T-helper 2 cell treated with Interferon-gamma antibody and Interleukin-4, amounts not matched to agents 5 μg/mL and 100 μg/mL, for 36 hours (primary cell): ENCODE measurements around the gene TSGA10.
"Not testable (repeated sequence)": the region's sequence is repeated elsewhere in the genome, so short reads cannot be mapped to it uniquely, and the experiment has no call there.

Experiments used
- DNase-seq: peaks from one replicate; pipeline ENCODE4 v3.0.0; 2021; ENCODE audit warnings: low spot score
- H3K27ac Mint-ChIP-seq: one replicate; pipeline ENCODE4 v1.8.0; 2021; ENCODE audit warnings: mild to moderate bottlenecking, mixed read lengths
- H3K27me3 Mint-ChIP-seq: one replicate; pipeline ENCODE4 v1.8.0; 2021; ENCODE audit warnings: low read depth, mixed read lengths
- H3K36me3 Mint-ChIP-seq: one replicate; pipeline ENCODE4 v1.8.0; 2021; ENCODE audit warnings: low read depth, mixed read lengths
- H3K4me1 Mint-ChIP-seq: one replicate; pipeline ENCODE4 v1.8.0; 2021; ENCODE audit warnings: low read depth, mixed read lengths
- H3K4me3 Mint-ChIP-seq: one replicate; pipeline ENCODE4 v1.8.0; 2022; ENCODE audit warnings: mild to moderate bottlenecking, moderate library complexity, mixed read lengths
- H3K9me3 Mint-ChIP-seq: one replicate; pipeline ENCODE4 v1.8.0; 2021; ENCODE audit warnings: mixed read lengths

The TSGA10 gene, protein sequence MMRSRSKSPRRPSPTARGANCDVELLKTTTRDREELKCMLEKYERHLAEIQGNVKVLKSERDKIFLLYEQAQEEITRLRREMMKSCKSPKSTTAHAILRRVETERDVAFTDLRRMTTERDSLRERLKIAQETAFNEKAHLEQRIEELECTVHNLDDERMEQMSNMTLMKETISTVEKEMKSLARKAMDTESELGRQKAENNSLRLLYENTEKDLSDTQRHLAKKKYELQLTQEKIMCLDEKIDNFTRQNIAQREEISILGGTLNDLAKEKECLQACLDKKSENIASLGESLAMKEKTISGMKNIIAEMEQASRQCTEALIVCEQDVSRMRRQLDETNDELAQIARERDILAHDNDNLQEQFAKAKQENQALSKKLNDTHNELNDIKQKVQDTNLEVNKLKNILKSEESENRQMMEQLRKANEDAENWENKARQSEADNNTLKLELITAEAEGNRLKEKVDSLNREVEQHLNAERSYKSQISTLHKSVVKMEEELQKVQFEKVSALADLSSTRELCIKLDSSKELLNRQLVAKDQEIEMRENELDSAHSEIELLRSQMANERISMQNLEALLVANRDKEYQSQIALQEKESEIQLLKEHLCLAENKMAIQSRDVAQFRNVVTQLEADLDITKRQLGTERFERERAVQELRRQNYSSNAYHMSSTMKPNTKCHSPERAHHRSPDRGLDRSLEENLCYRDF

DNA sequence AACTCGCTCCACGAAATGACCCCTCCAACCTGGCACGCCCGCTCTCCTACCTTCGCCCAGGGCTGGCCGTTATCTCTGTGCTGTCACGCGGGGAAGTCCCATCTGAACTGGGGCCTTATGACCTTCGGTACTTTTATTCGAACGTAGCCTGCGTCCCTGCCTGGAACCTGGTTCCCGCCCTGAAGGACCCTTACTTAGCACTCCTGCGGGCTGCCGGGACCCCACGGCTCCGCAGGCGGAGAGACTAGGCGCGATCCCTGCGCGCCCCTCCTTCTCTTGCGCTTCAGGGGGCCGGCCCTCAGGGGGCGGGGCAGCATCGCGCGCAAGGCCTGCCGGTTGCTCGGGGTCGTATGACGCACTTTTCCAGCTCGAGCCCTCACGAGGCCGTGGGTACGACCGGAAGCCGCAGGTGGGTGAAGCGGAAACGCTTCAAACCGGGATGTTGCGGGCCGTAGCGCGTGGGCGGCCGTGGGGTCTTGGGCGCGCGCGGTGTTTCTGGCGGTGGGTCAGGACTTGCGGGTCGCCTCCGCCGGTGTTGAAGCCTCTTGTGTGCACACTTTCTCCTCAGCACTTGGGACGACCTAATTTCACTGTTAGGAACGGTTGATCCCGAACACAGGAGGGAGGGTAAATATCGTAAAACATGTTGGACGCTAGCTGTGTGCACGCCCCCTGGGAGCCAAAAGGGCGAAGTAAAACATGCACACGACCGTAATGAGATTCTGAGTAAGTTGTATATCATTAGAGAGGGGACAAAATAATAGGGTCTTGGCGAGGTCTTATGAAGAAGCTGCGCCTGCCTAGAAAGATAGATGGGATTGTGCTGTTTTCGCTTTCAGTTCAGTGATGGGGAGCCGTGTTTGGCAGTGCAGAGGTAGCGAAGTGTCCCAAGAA is at the start of gene TSGA10, which contains the start of gene LIPT1:
Gene TSGA10, minus strand, starts transcription at position 300 of the 894 bp plus-strand sequence. CDS start 45,503 bp downstream, outside the sequence.
Gene LIPT1, plus strand, starts transcription at position 325 of the 894 bp plus-strand sequence. CDS start 6,991 bp downstream, outside the sequence.
- Mint-ChIP-seq H3K4me1 (peaks cover 15% of the 10 kb centered on the region), H3K4me3 (peak within 1 kb of the TSS; percentile 87), H3K27ac (peak within 1 kb of the TSS; percentile 86), H3K36me3 (peaks cover 24% of the 10 kb centered on the region), H3K27me3 (no peaks in the 10 kb centered on the region), H3K9me3 (no peaks in the 10 kb centered on the region)
- peak; percentile 95 for DNase-seq

DNA sequence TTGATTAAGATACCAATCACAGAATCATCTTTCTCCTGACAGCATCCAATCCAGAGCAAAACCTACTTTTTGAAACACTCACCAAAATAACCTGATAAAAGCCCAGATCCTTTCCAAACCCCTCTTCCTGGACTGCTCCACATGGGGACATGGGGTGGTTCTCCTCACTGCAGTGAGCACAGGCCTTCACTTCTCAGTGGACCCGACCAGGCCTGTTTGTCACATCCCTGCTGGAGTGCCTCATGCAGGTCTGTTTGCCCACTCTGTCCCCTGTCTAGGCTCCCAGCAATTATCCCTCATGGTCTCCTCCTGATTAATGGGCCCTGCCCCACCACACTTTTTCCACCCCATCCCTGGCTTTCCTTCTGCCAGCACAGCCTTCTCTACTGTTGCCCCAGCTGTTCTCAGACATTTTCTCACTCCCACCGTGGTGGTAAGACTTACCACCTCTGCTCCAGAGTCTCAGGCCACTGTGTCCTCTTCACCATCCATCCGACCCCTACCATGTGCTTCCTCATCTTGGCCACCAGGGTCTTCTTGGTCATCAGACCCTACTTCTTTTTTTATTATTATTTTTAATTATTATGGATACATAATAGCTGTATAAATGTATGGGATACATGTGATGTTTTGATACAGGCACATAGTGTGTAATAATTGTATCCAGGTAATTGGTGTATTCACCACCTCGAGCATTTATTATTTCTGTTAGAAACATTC is 47.4 kb upstream of the TSGA10 start:
- H3K27ac Mint-ChIP-seq = no peak overlapping the region
- no peaks in the 10 kb centered on the region for H3K4me1 Mint-ChIP-seq

DNA sequence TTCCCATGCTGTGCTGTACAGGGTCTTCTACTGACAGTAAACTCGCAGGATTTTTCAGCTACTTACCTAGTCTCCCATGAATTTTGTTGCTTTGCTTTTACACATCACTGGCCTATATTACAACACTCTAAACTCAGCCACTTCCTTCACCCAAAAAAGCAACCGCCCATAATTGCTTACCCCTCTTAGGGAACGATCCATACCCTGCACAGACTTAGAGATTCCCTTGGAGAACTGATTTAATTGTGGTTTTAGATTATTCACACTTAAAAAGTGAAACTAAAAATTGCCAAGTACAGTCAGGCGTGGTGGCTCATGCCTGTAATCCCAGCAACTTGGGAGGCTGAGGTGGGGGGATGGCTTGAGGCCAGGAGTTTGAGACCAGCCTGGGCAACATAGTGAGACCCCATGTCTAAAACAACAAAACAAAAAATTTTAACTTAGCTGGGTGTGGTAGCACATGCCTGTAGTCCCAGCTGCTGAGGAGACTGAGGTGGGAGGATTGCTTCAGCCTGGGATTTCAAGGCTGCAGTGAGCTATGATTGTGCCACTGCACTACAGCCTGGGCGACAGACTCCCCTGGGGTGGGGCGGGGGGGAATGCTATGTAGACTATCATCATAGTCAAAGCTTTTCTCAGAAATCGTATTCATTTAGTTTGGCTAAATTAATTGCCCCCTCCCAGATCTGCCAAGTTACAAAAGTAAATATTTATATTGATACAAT is 45.5 kb upstream of the TSGA10 start:
- Mint-ChIP-seq H3K27me3 (no peaks in the 10 kb centered on the region), H3K27ac (no peak overlapping the region), H3K36me3 (peaks cover 18% of the 10 kb centered on the region), H3K4me3 (no peak overlapping the region), H3K4me1 (no peaks in the 10 kb centered on the region), H3K9me3 (no peaks in the 10 kb centered on the region)
- no peak for DNase-seq

More for the DNA sequence above, 47.4 kb upstream of the TSGA10 start:
- H3K4me3 Mint-ChIP-seq = no peak overlapping the region
- DNase-seq = no peak
- H3K27me3 Mint-ChIP-seq = no peaks in the 10 kb centered on the region
- peaks cover 11% of the 10 kb centered on the region for H3K36me3 Mint-ChIP-seq
- peaks cover 11% of the 10 kb centered on the region for H3K9me3 Mint-ChIP-seq

DNA sequence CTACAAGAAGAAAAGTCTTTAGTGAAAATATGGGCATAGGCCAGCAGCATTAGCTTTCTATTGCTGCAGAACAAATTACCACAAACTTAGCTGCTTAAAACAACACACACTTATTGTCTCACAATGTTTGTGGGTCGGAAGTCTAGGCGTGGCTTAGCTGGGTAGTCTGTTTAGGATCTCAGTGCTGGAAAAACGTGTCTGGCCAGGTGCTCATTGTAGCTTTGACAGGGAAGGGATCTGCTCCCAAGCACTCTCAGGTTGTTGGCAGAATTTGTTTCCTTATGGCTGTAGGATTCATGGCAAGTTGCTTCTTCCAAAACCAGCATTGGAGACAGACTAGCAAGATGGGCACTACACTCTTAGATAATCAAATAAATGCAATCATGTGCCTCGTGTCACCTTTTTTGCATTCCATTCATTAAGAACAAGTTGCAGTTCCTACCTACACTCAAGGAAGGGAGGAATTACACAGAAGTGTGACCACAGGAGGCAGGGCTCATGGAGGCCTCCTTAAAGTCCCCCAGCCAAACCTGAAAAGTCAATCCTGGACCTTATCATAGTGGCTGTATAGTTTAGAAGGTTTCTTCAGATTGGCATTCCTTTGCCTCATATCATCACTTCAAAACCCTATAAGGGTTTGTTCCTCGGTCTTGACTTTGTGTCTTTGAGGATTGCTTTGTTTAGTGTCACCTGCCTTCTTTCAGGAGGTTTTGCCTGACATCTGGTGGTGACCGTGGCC is 43.5 kb upstream of the TSGA10 start:
- no peak overlapping the region for H3K4me3 Mint-ChIP-seq
- H3K27me3 Mint-ChIP-seq = no peaks in the 10 kb centered on the region
- no peaks in the 10 kb centered on the region for H3K4me1 Mint-ChIP-seq
- no peak overlapping the region for H3K27ac Mint-ChIP-seq
- peaks cover 21% of the 10 kb centered on the region for H3K36me3 Mint-ChIP-seq
- DNase-seq = no peak
- no peaks in the 10 kb centered on the region for H3K9me3 Mint-ChIP-seq

DNA sequence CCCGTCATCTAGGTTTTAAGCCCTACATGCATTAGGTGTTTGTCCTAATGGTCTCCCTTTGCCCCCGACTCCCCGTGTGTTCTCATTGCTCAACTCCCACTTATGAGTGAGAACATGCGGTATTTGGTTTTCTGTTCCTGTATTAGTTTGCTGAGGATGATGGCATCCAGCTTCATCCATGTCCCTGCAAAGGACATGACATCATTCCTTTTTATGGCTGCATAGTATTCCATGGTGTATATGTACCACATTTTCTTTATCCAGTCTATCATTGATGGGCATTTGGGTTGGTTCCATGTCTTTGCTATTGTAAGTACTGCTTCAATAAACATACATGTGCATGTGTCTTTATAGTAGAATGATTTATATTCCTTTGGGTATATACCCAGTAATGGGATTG is 37.6 kb upstream of the TSGA10 start:
- H3K27ac Mint-ChIP-seq, H3K4me1 Mint-ChIP-seq, H3K4me3 Mint-ChIP-seq, H3K27me3 Mint-ChIP-seq, DNase-seq, H3K9me3 Mint-ChIP-seq: not testable (repeated sequence)
- peaks cover 47% of the 10 kb centered on the region for H3K36me3 Mint-ChIP-seq

DNA sequence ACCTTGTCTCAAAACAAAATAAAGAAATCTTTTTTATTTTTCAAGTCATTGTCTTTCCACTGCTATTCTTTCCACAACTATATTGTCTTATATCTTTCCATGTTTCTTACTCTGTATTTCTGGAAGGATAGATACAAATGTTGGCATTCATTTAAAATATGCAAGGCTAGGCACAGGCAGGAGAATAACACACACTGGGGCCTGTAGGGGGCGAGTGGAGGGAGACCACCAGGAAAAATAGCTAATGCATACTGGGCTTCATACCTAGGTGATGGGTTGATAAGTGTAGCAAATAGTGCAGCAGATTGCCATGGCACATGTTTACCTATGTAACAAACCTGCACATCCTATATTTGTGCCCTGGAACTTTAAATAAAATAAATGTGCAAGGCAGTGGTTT is 35.8 kb upstream of the TSGA10 start:
- Mint-ChIP-seq H3K9me3 (no peaks in the 10 kb centered on the region), H3K36me3 (peaks cover 41% of the 10 kb centered on the region), H3K4me3 (no peak overlapping the region), H3K4me1 (peaks cover 2% of the 10 kb centered on the region), H3K27ac (no peak overlapping the region), H3K27me3 (no peaks in the 10 kb centered on the region)
- no peak for DNase-seq

DNA sequence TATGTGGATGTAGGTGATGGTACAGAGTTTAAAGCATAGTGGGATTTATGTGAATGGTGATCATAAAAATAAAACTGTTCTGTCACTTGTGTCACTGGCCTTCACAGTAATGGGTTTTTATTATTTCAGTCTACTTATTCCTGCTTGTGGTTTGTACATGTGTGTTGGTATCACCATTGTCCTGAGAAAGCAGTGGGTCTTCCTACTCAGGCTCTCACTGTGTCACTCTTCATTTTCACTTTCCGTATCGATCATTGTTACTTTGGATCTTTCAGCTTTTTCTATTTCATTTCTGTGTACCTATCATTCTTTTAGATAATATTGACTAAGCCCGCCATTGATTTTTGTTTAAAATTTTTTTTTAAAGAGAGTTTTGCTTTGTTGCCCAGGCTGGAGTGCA is 33.6 kb upstream of the TSGA10 start:
- Mint-ChIP-seq H3K4me3 (no peak overlapping the region), H3K4me1 (peaks cover 7% of the 10 kb centered on the region), H3K27ac (no peak overlapping the region), H3K9me3 (no peaks in the 10 kb centered on the region), H3K36me3 (peaks cover 34% of the 10 kb centered on the region), H3K27me3 (no peaks in the 10 kb centered on the region)
- DNase-seq = no peak

DNA sequence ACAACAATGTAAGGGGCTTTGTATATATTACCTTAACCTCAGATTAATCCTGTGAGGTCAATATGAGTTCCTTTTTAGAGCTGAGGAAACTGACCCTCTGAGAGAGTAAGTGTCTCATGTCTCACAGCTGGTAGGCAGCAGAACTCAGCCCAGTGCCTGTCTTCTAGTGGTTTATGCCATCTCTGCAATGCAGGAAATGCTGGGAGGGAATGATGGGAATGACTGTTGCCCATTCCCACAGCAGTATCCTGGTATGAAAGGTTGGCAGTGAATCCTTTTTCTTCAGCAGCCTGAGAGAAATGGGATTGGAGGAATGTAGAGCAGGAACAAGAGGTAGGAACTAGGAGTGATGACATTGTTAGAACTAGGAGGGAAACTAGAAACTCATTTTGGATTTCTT is 32.3 kb upstream of the TSGA10 start:
- peaks cover 11% of the 10 kb centered on the region for H3K4me1 Mint-ChIP-seq
- no peaks in the 10 kb centered on the region for H3K9me3 Mint-ChIP-seq
- no peaks in the 10 kb centered on the region for H3K27me3 Mint-ChIP-seq
- no peak for DNase-seq
- no peak overlapping the region for H3K27ac Mint-ChIP-seq
- no peak overlapping the region for H3K4me3 Mint-ChIP-seq
- peaks cover 23% of the 10 kb centered on the region for H3K36me3 Mint-ChIP-seq

DNA sequence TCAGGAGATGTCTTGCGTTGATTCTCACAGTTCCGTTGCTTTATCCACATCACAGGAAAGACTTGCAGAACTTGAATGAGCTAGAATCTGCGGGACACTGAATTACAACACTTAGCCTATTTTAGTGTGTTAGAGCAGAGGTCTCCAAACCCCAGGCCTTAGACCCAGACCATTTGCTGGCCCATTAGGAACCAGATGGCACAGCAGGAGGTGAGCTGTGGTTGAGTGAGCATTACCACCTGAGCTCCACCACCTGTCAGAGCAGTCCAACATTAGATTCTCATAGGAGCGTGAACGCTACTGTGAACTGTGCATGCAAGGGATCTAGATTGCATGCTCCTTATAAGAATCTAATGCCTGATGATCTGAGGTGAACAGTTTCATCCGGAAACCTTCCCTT is 30.1 kb upstream of the TSGA10 start:
- Mint-ChIP-seq H3K9me3 (no peaks in the 10 kb centered on the region), H3K27me3 (no peaks in the 10 kb centered on the region), H3K27ac (no peak overlapping the region), H3K4me3 (no peak overlapping the region), H3K36me3 (peaks cover 20% of the 10 kb centered on the region), H3K4me1 (peaks cover 20% of the 10 kb centered on the region)
- no peak for DNase-seq

DNA sequence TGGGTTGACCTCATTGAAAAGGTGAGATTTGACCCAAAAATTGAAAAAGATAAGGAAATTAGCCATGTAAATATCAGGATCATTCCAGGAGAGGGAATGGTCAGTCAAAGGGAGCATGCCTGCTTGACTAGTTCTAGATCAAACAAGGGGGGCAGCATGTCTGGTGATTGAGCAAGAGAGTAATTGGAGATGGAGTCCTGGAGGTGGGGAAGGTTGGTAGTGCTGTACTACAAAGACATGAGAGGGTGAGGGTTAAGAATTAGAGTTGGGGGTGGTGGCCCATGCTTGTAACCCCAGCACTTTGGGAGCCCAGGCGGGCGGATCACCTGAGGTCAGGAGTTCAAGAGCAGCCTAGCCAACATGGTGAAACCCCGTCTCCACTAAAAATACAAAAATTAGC is 28.3 kb upstream of the TSGA10 start:
- Mint-ChIP-seq H3K9me3 (no peaks in the 10 kb centered on the region), H3K27ac (no peak overlapping the region), H3K4me3 (peak overlapping the region; percentile 1)

DNA sequence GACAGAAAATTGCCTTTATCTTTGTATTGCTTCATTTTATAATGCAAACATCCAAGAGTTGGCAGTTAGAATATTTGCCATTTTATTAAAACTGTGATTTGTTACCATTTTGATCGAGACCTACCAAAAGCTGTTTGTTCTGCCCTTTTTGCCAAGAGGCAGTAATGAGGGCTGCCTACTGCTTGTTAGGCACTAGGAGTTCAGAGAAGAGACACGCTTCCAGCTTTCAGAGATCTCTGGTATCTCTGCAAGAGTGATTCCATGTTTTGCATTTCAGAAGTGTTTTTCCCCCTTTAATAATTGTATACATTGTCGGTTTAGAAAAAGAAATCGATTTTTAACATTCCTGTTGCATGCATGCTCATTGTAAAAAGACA is 26.9 kb upstream of the TSGA10 start:
- H3K27me3 Mint-ChIP-seq = no peaks in the 10 kb centered on the region
- H3K9me3 Mint-ChIP-seq = no peaks in the 10 kb centered on the region
- H3K4me3 Mint-ChIP-seq = peak overlapping the region; percentile 99
- peak overlapping the region; percentile 96 for H3K27ac Mint-ChIP-seq
- no peak for DNase-seq
- H3K36me3 Mint-ChIP-seq = peaks cover 22% of the 10 kb centered on the region
- peaks cover 39% of the 10 kb centered on the region for H3K4me1 Mint-ChIP-seq

More for the DNA sequence above, 28.3 kb upstream of the TSGA10 start:
- no peak for DNase-seq
- H3K36me3 Mint-ChIP-seq = peaks cover 18% of the 10 kb centered on the region
- peaks cover 31% of the 10 kb centered on the region for H3K4me1 Mint-ChIP-seq
- H3K27me3 Mint-ChIP-seq = no peaks in the 10 kb centered on the region
